Kidney (tissue), 14 donors: Measurements from ENCODE around the gene ZNF337. TPM values are rescaled to one million over a fixed set of nuclear protein-coding genes. Genes with fewer than 3 reads are reported as not detected.
"Not testable (repeated sequence)": the region's sequence is repeated elsewhere in the genome, so short reads cannot be mapped to it uniquely, and the experiment has no call there.

ENCODE experiments used
- DNase-seq, 5 donors: peaks; one replicate each; pipeline ENCODE4 v3.0.0-alpha.2; 2013 to 2020
- FAIRE-seq: peaks from 2 replicates; lab custom pipeline; 2012; peaks lifted over from hg19 to GRCh38; lab: Jason Lieb, UNC
- H3K27ac ChIP-seq, 2 donors: one replicate each; pipeline ENCODE4 v1.7.0; 2013; ENCODE audit warnings: low read depth in 2 of 2, low read length in 2 of 2, inconsistent platforms in 1 of 2
- H3K27me3 ChIP-seq: one replicate; pipeline ENCODE4 v1.7.1; 2013; ENCODE audit warnings: low read length, inconsistent platforms; ENCODE audit not compliant: control insufficient read depth, insufficient read depth
- H3K36me3 ChIP-seq, 3 donors: one replicate each; pipeline versions ENCODE4 v1.7.0 to v1.7.1; 2013; ENCODE audit warnings: low read length in 3 of 3, control low read depth in 1 of 3, inconsistent platforms in 1 of 3; ENCODE audit not compliant: insufficient read depth in 3 of 3, control insufficient read depth in 2 of 3
- H3K4me1 ChIP-seq, 3 donors: one replicate each; pipeline versions ENCODE4 v1.7.0 to v1.7.1; 2013; ENCODE audit warnings: low read length in 3 of 3, inconsistent platforms in 1 of 3, low read depth in 1 of 3; ENCODE audit not compliant: control insufficient read depth in 2 of 3, insufficient read depth in 2 of 3
- H3K4me3 ChIP-seq, 3 donors: one replicate each; pipeline versions ENCODE4 v1.7.0 to v1.8.1; 2013; ENCODE audit warnings: low read length in 3 of 3, control low read depth in 1 of 3, inconsistent platforms in 1 of 3
- H3K9ac ChIP-seq, 3 donors: one replicate each; pipeline versions ENCODE4 v1.7.0 to v1.7.1; 2013; ENCODE audit warnings: low read length in 3 of 3, control low read depth in 1 of 3, inconsistent platforms in 1 of 3
- H3K9me3 ChIP-seq, 3 donors: one replicate each; pipeline versions ENCODE4 v1.7.0 to v1.7.1; 2013; ENCODE audit warnings: low read length in 3 of 3, control low read depth in 1 of 3, inconsistent platforms in 1 of 3; ENCODE audit not compliant: control insufficient read depth in 2 of 3, insufficient read depth in 1 of 3
- intact Hi-C: fragments of 100-400 bp; cut with DNase I; formaldehyde crosslinking; loops from one replicate; pipeline ENCODE4 v1.11.1; 2022
- polyA plus RNA-seq: library from polyadenylated mRNA; stranded (reverse); fragments of 350-450 nt; fragmentation: Illumina TruSeq; extraction: RNeasy Lipid Tissue Mini Kit (QIAGEN cat#74804); gene quantifications from one replicate; pipeline ENCODE4 v1.2.3, GENCODE V29; 2014; ENCODE audit warnings: low read depth, low replicate concordance; ENCODE audit not compliant: insufficient read depth
- total RNA-seq: library from RNA; stranded (reverse); fragmentation: NEBNext Ultra II Directional; extraction: Animal tissue kit (Norgen Biotek cat#: 25700); gene quantifications from one replicate; pipeline ENCODE4 v1.2.1, GENCODE V29; 2021
- TF ChIP-seq, protein P1 (sequence below): IDR thresholded peaks from 3 replicates; pipeline ENCODE4 v1.5.1; 2012; ENCODE audit warnings: mild to moderate bottlenecking, moderate library complexity, borderline replicate concordance; ENCODE audit not compliant: insufficient read depth; ENCODE audit errors: extremely low read depth
- donor health status: control.
- donor health status: control.
- donor health status: control.
- donor health status: control.
- donor health status: control.
- donor health status: DM: yes; HTN: yes; CAD: no.
- donor health status: Normal renal cell carcinoma (clear cell type).

The ZNF337 gene
- total and polyA plus RNA-seq, 2 donors from 2014 or later: 9.2 to 17.1 TPM

DNA sequence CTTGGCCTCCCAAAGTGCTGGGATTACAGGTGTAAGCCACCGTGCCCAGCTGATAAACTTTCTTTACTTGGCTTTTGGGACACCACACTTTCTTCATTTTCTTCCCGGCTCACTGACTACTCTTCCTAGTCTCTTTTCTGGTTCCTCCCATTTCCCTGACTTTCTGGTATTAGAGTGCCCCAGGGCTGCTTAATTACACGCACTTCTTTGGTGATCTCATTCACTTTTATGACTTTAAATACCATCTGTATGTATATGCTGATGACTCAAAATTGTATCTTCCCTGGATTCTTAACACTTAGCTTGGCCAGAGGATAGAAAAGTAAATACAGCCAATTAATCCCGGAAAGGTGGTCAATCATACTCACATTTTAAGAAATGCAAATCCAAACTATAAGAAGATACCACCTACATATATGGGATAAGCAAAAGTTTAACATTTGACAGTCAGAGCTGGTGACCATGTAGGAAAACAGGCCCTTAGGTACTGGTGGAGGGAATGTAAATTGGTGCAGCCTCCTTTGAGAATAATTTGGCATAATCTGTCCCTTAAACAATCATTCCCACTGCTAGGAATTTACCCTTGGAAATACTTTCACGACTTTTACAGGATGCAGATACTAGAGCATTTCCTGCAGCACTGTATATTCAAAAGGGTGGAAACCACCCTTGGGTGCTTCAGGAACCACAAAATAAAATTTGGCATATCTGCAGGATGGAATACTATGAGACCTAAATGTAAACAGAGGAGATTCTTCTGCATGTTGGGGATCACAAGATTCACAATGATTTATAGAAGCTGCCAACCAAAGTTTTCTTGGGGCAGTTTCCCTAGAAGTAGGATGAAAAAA, 63.5 kb downstream of the ZNF337 start:
- Histone ChIP-seq H3K27ac (no peak overlapping the region), H3K4me1 (no peaks in the 10 kb centered on the region), H3K27me3 (no peaks in the 10 kb centered on the region), H3K9me3 (peaks cover 0 to 4% (median 0%) of the 10 kb centered on the region in 3 donors), H3K4me3 (no peak overlapping the region), H3K9ac (no peak overlapping the region), H3K36me3 (peaks cover 0 to 6% (median 0%) of the 10 kb centered on the region in 3 donors)
- intact Hi-C loops: no loop called here
- DNase-seq (no peak), FAIRE-seq (no peak)
- TF ChIP-seq, protein P1, sequence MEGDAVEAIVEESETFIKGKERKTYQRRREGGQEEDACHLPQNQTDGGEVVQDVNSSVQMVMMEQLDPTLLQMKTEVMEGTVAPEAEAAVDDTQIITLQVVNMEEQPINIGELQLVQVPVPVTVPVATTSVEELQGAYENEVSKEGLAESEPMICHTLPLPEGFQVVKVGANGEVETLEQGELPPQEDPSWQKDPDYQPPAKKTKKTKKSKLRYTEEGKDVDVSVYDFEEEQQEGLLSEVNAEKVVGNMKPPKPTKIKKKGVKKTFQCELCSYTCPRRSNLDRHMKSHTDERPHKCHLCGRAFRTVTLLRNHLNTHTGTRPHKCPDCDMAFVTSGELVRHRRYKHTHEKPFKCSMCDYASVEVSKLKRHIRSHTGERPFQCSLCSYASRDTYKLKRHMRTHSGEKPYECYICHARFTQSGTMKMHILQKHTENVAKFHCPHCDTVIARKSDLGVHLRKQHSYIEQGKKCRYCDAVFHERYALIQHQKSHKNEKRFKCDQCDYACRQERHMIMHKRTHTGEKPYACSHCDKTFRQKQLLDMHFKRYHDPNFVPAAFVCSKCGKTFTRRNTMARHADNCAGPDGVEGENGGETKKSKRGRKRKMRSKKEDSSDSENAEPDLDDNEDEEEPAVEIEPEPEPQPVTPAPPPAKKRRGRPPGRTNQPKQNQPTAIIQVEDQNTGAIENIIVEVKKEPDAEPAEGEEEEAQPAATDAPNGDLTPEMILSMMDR: no peak

DNA sequence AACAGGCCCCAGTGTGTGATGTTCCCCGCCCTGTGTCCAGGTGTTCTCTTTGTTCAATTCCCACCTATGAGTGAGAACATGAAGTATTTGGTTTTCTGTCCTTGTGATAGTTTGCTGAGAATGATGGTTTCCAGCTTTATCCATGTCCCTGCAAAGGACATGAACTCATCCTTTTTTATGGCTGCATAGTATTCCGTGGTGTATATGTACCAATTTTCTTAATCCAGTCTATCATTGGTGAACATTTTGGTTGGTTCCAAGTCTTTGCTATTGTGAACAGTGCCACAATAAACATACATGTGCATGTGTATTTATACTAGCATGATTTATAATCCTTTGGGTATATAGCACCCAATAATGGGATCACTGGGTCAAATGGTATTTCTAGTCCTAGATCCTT, 66.0 kb downstream of the ZNF337 start:
- H3K36me3 ChIP-seq, H3K9me3 ChIP-seq, H3K27me3 ChIP-seq, H3K4me1 ChIP-seq, H3K4me3 ChIP-seq, H3K27ac ChIP-seq, H3K9ac ChIP-seq, intact Hi-C loops, DNase-seq, FAIRE-seq: not testable (repeated sequence)

DNA sequence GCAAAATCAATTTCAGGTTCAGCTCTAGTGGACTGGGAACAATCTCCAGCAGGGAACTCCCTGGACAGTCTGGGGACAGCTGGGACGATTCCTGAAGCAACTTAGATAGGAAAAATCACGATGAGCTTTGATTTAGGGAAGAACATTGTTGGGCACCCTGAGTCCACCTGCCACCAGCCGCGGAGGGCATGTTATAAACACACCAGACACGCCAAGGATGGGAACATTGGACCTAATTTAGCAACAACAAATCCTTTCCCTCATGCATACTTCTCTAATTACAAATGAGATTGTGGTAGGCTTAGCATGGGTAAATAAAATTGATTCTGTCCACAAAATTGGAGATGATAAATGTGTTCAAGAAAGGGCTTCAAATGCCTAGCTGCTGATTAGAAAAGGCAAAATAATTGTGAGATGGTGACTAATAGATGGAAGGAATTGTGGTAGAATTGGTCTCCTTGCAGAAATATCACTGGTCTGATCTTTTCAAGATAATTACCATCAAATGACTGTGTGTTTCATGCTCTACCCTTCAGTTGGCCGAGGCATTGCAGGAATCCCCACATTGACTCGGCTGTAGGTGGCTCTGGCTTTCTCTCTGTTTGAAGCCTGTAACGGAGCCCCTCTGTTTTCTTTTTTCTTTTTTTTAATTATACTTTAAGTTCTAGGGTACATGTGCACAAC, 66.7 kb downstream of the ZNF337 start:
- no peak overlapping the region for H3K4me3 ChIP-seq
- H3K4me1 ChIP-seq: no peaks in the 10 kb centered on the region
- H3K27ac ChIP-seq: no peak overlapping the region
- FAIRE-seq (no peak), DNase-seq (no peak)
- intact Hi-C loops: no loop called here
- H3K9me3 ChIP-seq: no peaks in the 10 kb centered on the region
- H3K36me3 ChIP-seq: peaks cover 0 to 6% (median 0%) of the 10 kb centered on the region in 3 donors
- H3K27me3 ChIP-seq: no peaks in the 10 kb centered on the region
- no peak overlapping the region for H3K9ac ChIP-seq
- TF ChIP-seq, protein P1: no peak

DNA sequence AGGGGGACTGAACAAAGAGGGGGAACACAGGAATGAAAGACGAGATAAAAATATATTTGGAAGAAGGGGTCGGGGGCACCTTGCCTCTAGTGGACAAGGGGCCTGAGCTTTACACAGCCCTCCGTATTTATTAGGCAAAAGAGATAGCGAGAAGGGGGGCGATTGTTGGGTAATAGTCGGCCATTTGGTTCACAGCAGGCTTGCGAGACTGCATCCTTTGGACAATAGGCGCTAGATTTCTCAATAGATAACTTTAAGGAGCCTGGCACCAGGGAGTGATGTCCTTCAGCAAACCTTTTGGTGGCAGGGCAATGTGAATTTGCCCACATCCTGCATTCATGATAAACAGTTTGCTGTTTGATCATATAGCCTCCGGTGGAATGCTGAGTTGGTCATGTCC, 69.9 kb downstream of the ZNF337 start:
- TF ChIP-seq, protein P1: no peak
- Histone ChIP-seq H3K9ac (no peak overlapping the region), H3K27ac (no peak overlapping the region), H3K9me3 (no peaks in the 10 kb centered on the region), H3K27me3 (no peaks in the 10 kb centered on the region), H3K4me3 (no peak overlapping the region), H3K36me3 (no peaks in the 10 kb centered on the region), H3K4me1 (peaks cover 0 to 10% (median 4%) of the 10 kb centered on the region in 3 donors)
- FAIRE-seq (no peak), DNase-seq (no peak)
- intact Hi-C loops: no loop called here
